OCI-LY3 (cell line): ENCODE measurements around the gene M1AP.

Source experiments
- H2AFZ ChIP-seq: fragments of 200-600, 300-600 bp; shearing (Covaris generic); 2 replicates; pipeline ENCODE4 v1.6.0; 2014; ENCODE audit warnings: antibody characterized with exemption, low read depth, low read length
- H3K27ac ChIP-seq: fragments of 200-600, 300-600 bp; sonication (generic); 2 replicates; pipeline ENCODE4 v1.5.1; 2014; ENCODE audit warnings: mild to moderate bottlenecking, low read length, moderate library complexity, mixed read lengths
- H3K27me3 ChIP-seq: fragments of 200-600, 300-600 bp; sonication (generic); 2 replicates; pipeline ENCODE4 v1.6.1; 2014; ENCODE audit warnings: low read depth, low read length, mixed read lengths
- H3K36me3 ChIP-seq: fragments of 200-600, 300-600 bp; sonication (generic); replicated peaks from 2 replicates; pipeline ENCODE3; 2014; ENCODE audit warnings: low read depth, low read length, mixed read lengths
- H3K4me1 ChIP-seq: fragments of 300-600, 200-600 bp; sonication (generic); 2 replicates; pipeline ENCODE4 v1.6.1; 2014; ENCODE audit warnings: low read length, mixed read lengths
- H3K4me2 ChIP-seq: fragments of 200-600, 300-600 bp; sonication (generic); 2 replicates; pipeline ENCODE4 v1.6.1; 2014; ENCODE audit warnings: low read length, mixed read lengths
- H3K4me3 ChIP-seq: fragments of 300-600, 200-600 bp; sonication (generic); 2 replicates; pipeline ENCODE4 v1.5.1; 2014; ENCODE audit warnings: antibody characterized with exemption, mild to moderate bottlenecking, low read length, moderate library complexity
- H3K79me2 ChIP-seq: fragments of 300-600, 200-600 bp; shearing (Covaris generic); 2 replicates; pipeline ENCODE4 v1.6.1; 2014; ENCODE audit warnings: mild to moderate bottlenecking, low read length, mixed read lengths
- H3K9ac ChIP-seq: fragments of 300-600, 200-600 bp; shearing (Covaris generic); 2 replicates; pipeline ENCODE4 v1.6.0; 2014; ENCODE audit warnings: mild to moderate bottlenecking, low read length, moderate library complexity
- H3K9me3 ChIP-seq: fragments of 200-600, 300-600 bp; shearing (Covaris generic); 2 replicates; pipeline ENCODE4 v1.6.1; 2014; ENCODE audit warnings: low read length, mixed read lengths; ENCODE audit not compliant: insufficient read depth
- H4K20me1 ChIP-seq: fragments of 200-600, 300-600 bp; sonication (generic); 2 replicates; pipeline ENCODE4 v1.6.1; 2016; ENCODE audit warnings: low read length, mixed read lengths; ENCODE audit not compliant: insufficient read depth
- CTCF ChIP-seq: fragments of 200-600, 300-600 bp; sonication (generic); IDR thresholded peaks from 2 replicates; pipeline ENCODE4 v1.5.1; 2014; ENCODE audit warnings: antibody characterized with exemption, low read length, low read depth
- EZH2phosphoT487 ChIP-seq: fragments of 200-600 bp; shearing (Covaris generic); IDR thresholded peaks from 2 replicates; pipeline ENCODE4 v1.6.1; 2018; ENCODE audit warnings: antibody characterized with exemption, mixed run types, low read depth

Gene M1AP

GRCh38 chr2:74553892-74554819, 94.0 kb downstream of the M1AP start, which contains the start of the genes DOK1 and LOXL3:
Gene DOK1, plus strand, starts transcription at chr2:74554720. Its CDS starts 35 bp downstream, at chr2:74554755.
Gene LOXL3, minus strand, starts transcription at chr2:74553942. Its CDS starts 1,308 bp downstream, at chr2:74552634.
- TF ChIP-seq CTCF, result no peak
- no peak for TF ChIP-seq EZH2phosphoT487
- H3K27me3 ChIP-seq, result no peaks in the 10 kb centered on the region
- H2AFZ ChIP-seq, result peak within 1 kb of the TSS; percentile 86
- H3K79me2 ChIP-seq, result peaks cover 3% of the 10 kb centered on the region; the same call in 1 of the 2 replicates
- H3K9me3 ChIP-seq, result no peaks in the 10 kb centered on the region
- H3K27ac ChIP-seq, result peak within 1 kb of the TSS; percentile 33
- peak within 1 kb of the TSS; percentile 93 for H3K4me2 ChIP-seq
- peaks cover 11% of the 10 kb centered on the region for H3K4me1 ChIP-seq
- H4K20me1 ChIP-seq, result no peaks in the 10 kb centered on the region
- no peaks in the 10 kb centered on the region for H3K36me3 ChIP-seq
- H3K9ac ChIP-seq, result peak within 1 kb of the TSS; percentile 91
- H3K4me3 ChIP-seq, result peak within 1 kb of the TSS; percentile 90

- peak overlapping the region; percentile 91 for H3K9ac ChIP-seq
- no peak overlapping the region for H3K27ac ChIP-seq
- H3K4me1 ChIP-seq, result peaks cover 11% of the 10 kb centered on the region
- no peak overlapping the region for H2AFZ ChIP-seq
- no peaks in the 10 kb centered on the region for H4K20me1 ChIP-seq
- H3K4me3 ChIP-seq, result peak overlapping the region; percentile 90
- no peaks in the 10 kb centered on the region for H3K27me3 ChIP-seq
- H3K9me3 ChIP-seq, result no peaks in the 10 kb centered on the region
- TF ChIP-seq CTCF (no peak), EZH2phosphoT487 (no peak)
- H3K36me3 ChIP-seq, result no peaks in the 10 kb centered on the region
- peak overlapping the region; percentile 93 for H3K4me2 ChIP-seq
- peaks cover 3% of the 10 kb centered on the region; the same call in 1 of the 2 replicates for H3K79me2 ChIP-seq
Observed at GRCh38 chr2:74552914-74553811, 95.0 kb downstream of the M1AP start.

- H3K4me2 ChIP-seq, result no peak overlapping the region
- H3K27ac ChIP-seq, result no peak overlapping the region
- peaks cover 11% of the 10 kb centered on the region for H3K4me1 ChIP-seq
- no peaks in the 10 kb centered on the region for H4K20me1 ChIP-seq
- H3K9me3 ChIP-seq, result no peaks in the 10 kb centered on the region
- H3K9ac ChIP-seq, result no peak overlapping the region
- no peaks in the 10 kb centered on the region for H3K27me3 ChIP-seq
- H3K4me3 ChIP-seq, result no peak overlapping the region
- TF ChIP-seq CTCF (no peak), EZH2phosphoT487 (no peak)
- no peak overlapping the region for H2AFZ ChIP-seq
- H3K36me3 ChIP-seq, result no peaks in the 10 kb centered on the region
- peaks cover 3% of the 10 kb centered on the region; the same call in 1 of the 2 replicates for H3K79me2 ChIP-seq
Observed at GRCh38 chr2:74551942-74552913, 95.9 kb downstream of the M1AP start.
